IPS-18c (cell line): ENCODE measurements around the gene HDAC9.

Experiments used
- H3K4me3 ChIP-seq: 2 replicates; pipeline ENCODE4 v1.7.0; 2013; ENCODE audit warnings: low read depth, mild to moderate bottlenecking, low read length, moderate library complexity; ENCODE audit not compliant: insufficient read depth
- H3K9me3 ChIP-seq: one replicate; pipeline ENCODE4 v1.6.1; 2013; ENCODE audit warnings: mild to moderate bottlenecking, low read length, moderate library complexity; ENCODE audit not compliant: control insufficient read depth, insufficient read depth

Gene HDAC9

DNA sequence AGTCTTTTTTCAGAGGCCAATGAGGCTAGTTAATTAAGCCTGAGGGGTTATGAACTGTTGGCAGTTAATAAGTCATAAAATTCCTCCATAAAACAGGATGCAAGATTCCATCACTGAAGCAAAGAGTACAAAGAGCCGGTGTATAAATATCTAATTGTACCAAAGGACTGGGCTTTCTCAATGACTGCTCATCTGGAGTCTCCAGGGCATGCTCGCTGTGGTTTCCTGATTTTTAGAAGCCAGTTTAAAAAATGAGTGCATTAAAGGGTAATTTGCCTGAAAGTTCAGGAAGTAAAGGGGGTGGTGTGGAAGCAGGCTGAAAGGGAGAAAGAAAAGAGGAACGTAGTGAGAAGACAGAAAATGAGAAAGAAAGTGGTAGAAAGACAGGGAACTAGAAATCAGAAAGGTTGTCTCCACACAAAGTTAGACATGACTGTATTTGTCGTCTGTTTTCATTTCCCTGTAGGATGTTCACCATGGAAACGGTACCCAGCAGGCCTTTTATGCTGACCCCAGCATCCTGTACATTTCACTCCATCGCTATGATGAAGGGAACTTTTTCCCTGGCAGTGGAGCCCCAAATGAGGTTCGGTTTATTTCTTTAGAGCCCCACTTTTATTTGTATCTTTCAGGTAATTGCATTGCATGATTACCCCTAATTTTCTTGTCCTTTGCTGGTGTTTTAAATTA, 339.6 kb downstream of the HDAC9 start:
- H3K4me3 ChIP-seq: no peak overlapping the region

DNA sequence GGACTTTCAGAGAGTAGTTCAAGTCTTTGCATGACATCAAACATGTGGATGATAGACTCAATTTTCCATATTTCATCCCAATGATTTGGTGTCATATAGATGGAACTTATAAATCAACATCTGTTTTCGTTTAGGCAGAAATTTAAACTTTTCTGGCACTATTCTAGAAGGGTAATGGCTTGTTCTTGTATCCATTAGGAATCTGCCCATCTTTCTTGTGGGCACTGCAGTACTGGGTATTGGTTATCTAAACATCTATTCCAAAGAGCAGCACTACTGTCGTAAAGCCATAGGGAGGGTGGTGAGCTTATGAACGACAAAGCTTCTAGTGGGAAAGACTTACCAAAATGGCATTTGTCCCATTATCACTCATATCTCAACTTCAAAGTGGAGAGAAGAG, 348.4 kb downstream of the HDAC9 start:
- Histone ChIP-seq H3K4me3 (no peak overlapping the region), H3K9me3 (no peaks in the 10 kb centered on the region)

More for the DNA sequence above, 339.6 kb downstream of the HDAC9 start:
- H3K9me3 ChIP-seq: no peaks in the 10 kb centered on the region

DNA sequence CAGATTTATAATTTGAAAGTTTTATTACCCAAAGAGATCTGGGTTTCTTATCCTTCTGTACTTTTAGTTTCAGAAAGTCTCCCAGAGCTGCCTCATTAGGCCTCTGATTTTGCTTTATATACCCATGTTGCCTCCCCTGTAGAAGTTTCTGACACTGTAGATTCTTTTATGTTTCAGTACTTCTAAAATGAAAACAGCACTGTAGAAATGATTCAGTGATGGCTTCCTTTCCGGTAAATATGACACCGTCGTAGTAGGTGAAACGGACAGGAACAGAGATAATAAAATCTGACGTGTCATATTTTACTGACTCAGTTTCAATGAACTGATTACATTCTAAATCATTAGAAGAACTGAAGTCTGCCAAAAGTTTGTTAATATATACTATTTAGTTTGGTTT, 349.2 kb downstream of the HDAC9 start:
- Histone ChIP-seq H3K4me3 (no peak overlapping the region), H3K9me3 (no peaks in the 10 kb centered on the region)

DNA sequence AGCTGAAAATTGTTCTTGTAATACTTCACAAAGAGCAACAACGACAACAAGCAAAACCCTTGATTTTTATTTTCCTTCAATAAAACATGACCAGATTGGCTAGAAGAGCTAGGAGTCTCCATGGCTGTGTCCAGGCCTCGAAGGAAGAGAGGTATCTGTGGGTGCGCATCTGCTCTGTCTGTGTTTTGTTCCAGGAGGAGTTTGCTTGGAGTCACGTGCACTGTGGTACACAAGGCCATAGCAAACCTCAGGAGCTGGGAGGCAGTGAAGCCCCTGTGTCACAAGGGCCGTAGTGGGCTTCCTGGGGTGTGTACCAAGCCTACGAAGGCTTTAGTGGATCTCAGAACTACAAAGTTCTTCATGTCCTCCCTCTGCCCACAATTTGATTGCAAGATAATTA, 350.2 kb downstream of the HDAC9 start:
- no peak overlapping the region for H3K4me3 ChIP-seq
- no peaks in the 10 kb centered on the region for H3K9me3 ChIP-seq

DNA sequence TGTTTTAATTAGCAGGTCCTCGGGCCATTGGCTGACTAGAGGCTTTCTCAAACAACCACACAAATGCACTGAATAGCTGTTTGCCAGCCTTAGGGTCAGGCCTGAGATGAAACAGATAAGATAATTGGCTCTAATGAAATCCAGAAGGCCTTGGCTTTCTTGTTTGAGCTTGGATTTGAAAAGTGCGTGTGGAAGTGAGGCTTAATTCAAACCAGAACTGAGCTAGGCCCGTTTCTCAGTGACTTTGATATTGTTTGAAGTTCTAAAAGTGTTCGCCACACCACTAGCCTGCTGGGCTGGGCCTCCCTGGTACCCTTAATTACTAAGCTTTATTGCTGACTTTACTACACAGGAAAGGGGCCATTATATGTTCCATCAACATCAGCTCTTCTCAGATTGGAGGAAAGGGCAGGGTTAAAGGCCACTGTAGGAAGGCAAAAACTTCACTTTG, 351.2 kb downstream of the HDAC9 start:
- Histone ChIP-seq H3K4me3 (no peak overlapping the region), H3K9me3 (no peaks in the 10 kb centered on the region)

DNA sequence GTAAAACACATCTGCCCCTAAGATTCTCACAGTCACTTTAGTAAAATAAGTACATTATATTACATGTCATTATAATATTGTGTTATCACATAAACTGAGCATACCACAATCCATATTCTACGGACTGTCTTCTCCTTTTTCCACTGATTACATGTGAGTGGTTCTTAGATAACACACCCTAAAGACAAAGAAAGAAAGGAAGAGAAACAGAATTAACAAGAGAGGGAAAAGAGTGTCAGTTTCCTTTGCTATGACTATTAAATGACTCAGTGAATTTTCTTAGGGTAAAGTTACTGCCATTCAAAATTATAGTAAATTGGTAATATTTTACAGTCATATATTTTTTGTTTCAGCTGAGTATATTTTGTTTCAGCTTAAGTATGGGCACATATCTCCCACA, 353.6 kb downstream of the HDAC9 start:
- Histone ChIP-seq H3K9me3 (no peaks in the 10 kb centered on the region), H3K4me3 (no peak overlapping the region)

DNA sequence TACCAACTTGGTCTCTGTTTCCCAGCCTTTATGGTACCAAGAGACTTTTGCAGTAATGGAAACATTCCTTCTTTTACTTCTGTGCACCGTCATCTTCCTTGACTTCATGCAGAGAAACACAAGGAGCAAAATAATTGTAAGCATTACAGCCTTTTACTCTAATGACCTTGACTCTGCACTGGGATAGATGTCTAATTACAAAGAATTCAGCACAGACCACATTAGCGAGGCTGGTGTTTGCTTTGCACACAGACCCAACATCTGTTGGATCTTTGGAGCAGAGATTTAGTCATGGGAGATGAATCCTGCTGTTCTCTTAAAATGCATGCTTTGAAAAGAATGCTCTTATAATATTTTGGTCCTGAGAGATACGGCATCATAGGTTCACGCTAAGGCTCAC, 360.2 kb downstream of the HDAC9 start:
- Histone ChIP-seq H3K9me3 (no peaks in the 10 kb centered on the region), H3K4me3 (no peak overlapping the region)

DNA sequence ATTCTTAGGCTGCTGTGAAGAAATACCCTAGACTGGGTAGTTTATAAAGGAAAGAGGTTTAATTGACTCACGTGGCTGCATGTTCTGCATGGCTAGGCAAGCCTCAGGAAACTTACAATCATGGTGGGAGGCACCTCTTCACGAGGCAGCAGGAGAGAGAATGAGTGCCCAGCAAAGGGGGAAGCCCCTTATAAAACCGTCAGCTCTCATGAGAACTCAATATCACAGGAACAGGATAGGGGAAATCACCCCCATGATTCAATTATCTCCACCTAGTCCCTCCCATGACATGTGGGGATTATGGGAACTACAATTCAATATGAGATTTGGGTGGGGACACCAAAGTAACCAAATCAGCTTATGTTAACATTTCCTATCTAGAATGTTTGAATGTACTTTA, 362.7 kb downstream of the HDAC9 start:
- no peaks in the 10 kb centered on the region for H3K9me3 ChIP-seq
- no peak overlapping the region for H3K4me3 ChIP-seq

DNA sequence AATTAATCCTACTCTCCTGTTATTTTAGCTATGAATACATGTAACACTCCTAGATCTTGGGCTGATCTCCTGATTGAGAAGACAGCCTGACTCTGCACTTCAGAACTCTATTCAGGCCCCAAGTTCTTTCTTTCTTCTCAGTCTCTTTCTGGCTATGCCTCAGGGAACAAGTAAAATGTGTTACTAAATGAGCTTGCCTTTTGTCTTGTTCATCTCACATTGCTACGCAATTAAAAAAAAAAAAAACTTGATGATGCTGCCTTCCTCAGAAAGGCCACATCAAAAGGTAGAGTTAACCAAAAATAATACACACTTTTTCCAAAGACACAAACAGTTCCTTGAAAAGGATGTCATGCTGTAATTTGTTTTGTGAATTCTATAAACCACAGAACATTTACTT, 363.8 kb downstream of the HDAC9 start:
- H3K4me3 ChIP-seq: no peak overlapping the region
- no peaks in the 10 kb centered on the region for H3K9me3 ChIP-seq

DNA sequence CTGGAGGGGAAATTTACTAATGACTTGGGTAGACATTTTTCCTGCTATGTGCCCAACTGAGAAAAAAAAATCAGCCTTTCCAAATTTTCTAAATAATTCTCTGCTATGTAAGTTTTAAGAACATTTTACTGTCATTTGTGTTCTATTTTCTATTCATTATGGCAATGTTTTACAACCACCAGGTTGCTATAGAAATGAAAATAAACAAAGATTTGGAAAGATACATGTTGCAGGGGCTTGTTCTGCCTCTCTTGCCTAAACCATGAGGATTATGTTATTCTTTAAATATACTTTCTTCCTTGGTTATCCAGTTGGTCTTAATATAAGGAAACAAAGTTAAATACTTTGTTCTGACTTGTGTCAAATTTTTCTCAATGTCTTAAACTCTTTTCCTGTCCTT, 364.7 kb downstream of the HDAC9 start:
- H3K9me3 ChIP-seq: no peaks in the 10 kb centered on the region
- H3K4me3 ChIP-seq: no peak overlapping the region

DNA sequence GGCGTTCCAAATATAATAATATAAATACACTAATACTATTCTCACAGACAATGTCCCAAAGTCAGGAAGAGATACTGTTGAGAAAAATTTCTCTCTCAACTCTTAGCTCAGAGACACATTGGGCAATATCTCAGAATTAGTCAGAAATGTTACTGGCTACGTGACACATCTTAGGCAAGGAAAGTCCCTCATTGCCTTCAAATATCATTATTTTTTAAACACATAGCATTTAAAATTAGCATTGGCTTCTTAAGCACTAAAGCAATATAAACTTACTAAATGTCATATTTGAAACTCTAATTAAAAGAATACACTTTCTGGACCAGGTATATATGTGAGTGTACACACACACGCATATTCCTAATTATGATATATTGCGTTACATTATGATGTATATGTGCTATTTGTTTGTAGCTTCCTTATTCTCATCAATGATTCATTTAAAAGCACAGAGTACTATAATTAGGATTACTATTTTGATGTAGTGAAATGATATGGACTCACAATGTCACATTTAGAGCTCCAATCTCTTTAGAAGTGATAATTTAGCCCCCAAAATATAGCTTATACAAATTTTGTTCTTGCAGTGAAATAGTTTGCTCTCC, 366.1 kb downstream of the HDAC9 start:
- Histone ChIP-seq H3K9me3 (no peaks in the 10 kb centered on the region), H3K4me3 (no peak overlapping the region)

DNA sequence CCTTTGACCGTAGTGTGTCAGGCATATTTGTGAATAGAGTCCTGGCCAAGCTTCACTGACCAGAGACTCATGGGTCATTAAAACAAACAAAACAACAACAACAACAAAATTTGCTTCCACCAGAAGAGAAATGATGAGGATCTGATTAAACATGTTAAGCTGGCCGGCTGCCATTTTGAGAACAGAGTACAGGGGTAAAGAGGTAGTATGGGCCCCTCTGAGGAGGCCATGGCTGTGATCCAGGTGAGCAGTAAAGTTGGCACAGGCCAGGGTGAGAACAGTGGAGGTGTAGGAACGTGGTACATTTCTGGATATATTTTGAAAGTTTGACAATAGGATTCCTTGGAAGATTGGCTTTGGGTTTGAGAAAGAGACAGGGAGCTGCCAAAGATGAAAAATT, 369.4 kb downstream of the HDAC9 start:
- H3K4me3 ChIP-seq: no peak overlapping the region
- H3K9me3 ChIP-seq: peaks cover 3% of the 10 kb centered on the region

DNA sequence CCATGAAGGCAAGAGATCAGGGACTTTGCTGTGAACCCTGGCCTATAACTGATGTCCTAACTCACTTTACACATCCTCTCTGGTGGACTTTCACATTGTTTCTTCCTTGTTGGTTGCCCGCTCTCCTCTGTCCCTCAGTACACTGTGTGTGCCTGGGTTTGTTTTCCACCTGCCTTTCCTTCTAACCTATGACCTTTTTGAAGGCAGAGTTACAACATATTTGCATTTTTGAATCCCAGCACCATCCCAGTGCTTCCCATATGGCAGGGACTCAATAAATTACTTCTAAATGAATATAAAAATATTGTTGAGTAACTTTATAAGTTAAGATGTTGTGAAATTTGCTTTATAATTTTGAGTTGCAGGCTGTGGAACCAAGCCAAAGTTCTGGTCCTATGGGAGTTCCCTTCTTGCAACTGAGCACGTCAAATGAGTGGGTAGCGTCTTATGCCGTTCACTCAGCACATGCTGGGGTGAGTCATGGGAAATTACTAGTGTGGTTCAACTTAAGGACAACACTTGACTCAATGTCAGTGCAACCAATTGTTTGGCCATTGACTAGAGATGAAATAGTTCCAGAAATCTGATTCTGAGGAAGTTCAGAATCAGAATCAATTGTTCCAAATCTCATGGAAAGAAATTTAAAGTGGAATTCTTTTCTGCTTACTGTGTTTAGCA, 370.9 kb downstream of the HDAC9 start:
- H3K9me3 ChIP-seq: peaks cover 3% of the 10 kb centered on the region

DNA sequence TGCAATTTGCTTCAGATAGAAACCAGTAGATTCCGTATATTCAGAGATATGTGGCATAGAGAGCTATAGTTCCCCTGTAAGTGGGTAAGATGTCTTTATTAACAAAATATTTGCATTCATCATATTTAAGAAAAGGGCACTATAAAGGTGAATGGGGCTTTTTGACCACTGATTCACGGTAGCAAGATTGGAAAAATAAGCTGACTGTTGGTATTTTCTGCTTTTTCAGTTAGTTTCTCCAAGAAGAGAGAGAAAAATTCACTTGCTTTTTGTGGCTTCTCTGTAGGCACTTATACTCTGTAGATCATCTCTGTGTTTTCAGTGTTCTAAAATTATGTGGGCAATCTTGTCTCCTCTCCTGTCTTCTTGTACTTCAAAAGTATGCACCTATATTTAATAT, 376.8 kb downstream of the HDAC9 start:
- peaks cover 3% of the 10 kb centered on the region for H3K9me3 ChIP-seq
- H3K4me3 ChIP-seq: no peak overlapping the region

More for the DNA sequence above, 370.9 kb downstream of the HDAC9 start:
- no peak overlapping the region for H3K4me3 ChIP-seq

DNA sequence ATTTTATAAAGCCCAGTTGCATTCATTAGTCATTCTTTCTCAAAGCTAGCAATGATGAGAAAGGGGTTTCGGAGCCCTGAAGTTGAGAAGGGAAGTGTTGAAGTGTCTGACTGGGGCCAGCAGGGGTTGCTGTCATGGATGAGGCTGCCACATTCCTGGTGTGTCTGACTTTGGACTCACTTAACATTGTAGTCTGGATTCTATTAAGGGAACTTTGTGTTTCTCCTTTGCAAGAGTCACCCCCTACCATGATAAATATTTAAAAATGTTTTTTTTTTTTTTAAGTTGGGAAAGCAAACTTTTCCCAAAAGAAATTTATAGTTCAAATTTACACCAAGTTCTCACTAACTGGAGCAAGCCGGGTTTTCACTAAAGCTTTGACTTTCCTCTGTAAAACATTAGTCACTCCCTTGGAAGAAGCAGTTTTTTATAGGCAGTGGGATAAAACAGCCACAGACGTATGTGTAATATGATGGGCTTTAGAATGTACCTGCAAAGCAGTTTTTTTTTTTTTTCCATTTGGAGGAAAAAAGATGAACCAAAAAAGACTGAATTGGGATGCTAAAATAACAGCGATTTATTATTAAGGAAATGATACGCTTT, 378.3 kb downstream of the HDAC9 start:
- Histone ChIP-seq H3K9me3 (peaks cover 3% of the 10 kb centered on the region), H3K4me3 (no peak overlapping the region)

DNA sequence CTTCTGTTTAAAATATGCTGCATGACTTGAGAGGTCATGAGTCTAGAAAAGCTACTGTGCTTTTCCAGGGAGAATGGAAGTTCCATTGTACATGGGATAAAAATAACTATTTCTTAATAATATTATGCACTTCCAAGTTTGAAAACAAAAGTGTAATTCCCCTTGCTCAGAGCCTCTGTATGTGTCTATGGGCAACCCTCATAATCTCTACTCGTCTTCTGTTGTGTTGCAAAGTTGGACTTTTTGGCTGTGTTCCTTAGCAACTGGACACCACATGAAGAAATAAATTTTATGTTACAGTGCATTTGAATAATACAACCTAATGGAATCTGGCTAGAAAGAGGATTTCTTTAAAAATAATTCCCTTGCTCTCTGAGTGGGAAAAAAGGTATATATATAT, 379.3 kb downstream of the HDAC9 start:
- H3K4me3 ChIP-seq: no peak overlapping the region
- no peaks in the 10 kb centered on the region for H3K9me3 ChIP-seq

DNA sequence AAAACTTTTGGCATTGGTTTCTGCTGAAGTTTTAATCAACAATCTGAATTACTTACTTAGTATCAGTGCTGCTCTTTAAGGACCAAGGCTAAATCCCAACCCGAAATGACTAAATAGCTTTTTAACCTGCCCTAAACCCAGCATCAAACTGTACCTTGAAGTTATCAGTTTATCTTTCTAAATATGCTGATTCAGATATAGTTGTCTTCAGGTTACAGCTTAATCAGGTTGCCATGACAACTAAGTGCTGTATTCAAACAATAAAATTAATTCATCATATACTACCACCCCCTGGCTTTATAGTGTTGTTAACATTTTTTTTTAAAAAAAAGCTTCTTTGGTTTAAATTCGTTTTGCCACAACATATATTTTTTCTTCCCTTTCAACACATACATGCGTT, 382.3 kb downstream of the HDAC9 start:
- H3K9me3 ChIP-seq: no peaks in the 10 kb centered on the region
- no peak overlapping the region for H3K4me3 ChIP-seq

DNA sequence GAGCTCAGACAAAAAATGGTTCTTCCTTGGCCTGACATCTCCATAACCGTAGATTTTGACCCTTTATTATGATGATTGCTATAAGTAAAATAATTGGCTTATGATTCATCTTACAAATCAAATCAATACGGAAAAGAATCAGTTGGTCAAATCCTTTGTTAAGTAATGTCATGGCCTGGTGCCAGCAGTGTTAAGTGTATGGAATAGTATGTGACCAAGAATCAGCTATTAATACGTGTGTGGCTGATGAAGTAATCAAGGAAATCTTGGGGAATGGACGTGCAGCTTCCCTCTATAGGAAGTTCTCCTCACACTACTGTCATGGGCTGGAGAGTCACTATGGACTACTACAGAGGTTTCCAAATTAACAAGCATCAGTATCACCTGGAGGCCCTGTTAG, 391.3 kb downstream of the HDAC9 start:
- H3K9me3 ChIP-seq: no peaks in the 10 kb centered on the region
- no peak overlapping the region for H3K4me3 ChIP-seq
